C4-2B (cell line): Measurements from ENCODE around the gene GOLT1A.

Experiments used
- ZFX ChIP-seq: fragments of 450-650 bp; IDR thresholded peaks from 2 replicates; pipeline ENCODE4 v1.6.1; 2017
- TF ChIP-seq, protein P1 (sequence below): fragments of 450-650 bp; conservative IDR thresholded peaks from 2 replicates; pipeline ENCODE4 v1.5.1; 2017; ENCODE audit warnings: mild to moderate bottlenecking

DNA sequence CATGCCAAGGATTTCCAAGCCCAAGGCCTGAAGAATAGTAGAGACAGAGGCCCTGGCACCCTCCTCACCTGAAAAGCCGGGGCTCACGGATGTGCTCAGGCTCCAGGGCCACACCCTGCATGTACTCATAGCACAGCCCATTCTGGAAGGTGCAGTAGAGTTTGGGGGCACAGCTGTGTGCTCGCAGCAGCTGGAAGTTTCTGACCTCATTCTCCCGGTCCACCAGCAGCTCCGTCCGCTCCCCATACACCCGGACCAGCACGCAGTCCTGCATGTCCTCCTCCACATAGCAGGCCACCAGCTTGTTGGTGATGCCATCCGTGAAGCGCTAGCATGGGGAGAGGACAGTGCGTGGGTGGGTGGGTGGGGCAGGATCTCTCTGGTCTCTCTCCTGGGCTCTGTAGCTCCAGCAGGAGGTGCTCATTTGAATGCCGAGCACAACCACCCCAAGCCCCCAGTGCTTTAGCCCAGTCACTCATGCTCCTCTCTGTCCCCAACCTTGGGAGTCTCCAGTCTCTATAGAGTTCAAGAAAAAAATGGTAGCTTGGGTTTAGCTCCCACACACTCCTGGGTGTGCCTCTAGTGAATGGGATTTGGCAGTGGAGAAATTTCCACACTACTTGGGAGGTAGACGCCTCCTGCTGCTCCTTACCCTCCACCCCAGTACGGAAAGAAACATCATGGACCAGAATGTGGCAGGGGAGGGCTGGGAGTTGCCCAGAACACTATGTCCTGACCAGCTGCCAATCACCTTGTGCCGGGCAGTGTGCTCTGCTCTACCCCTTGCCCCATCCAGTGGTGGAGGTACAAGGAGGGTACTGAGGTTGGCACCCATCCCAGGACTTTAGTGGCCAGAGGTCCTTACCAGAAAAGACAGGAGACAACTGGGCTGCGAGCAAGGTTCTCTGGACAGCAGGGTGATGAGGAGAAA is 63.9 kb downstream of the GOLT1A start:
- TF ChIP-seq, protein P1, sequence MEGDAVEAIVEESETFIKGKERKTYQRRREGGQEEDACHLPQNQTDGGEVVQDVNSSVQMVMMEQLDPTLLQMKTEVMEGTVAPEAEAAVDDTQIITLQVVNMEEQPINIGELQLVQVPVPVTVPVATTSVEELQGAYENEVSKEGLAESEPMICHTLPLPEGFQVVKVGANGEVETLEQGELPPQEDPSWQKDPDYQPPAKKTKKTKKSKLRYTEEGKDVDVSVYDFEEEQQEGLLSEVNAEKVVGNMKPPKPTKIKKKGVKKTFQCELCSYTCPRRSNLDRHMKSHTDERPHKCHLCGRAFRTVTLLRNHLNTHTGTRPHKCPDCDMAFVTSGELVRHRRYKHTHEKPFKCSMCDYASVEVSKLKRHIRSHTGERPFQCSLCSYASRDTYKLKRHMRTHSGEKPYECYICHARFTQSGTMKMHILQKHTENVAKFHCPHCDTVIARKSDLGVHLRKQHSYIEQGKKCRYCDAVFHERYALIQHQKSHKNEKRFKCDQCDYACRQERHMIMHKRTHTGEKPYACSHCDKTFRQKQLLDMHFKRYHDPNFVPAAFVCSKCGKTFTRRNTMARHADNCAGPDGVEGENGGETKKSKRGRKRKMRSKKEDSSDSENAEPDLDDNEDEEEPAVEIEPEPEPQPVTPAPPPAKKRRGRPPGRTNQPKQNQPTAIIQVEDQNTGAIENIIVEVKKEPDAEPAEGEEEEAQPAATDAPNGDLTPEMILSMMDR, result no peak
- no peak for TF ChIP-seq ZFX
